ENCODE measurements around the gene MAPK10.

The MAPK10 gene

DNA sequence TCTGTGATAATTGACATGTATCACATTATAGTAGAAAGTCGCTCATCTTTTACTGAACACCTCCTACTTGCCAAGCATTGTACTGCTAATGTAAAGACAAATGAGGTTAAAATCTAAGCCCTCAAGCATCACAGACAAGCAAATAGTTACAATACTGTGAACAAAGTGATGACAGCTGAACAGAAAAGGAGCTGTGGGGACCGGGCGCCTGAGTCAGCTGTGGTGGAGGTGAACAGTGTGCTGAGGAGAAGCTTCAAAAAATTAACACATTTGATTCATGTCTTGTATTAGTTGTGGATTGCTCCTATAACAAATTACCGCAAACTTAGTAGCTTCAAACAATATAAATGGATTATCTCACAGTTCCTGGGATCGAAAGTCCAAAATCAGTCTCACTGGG lies 124.3 kb downstream of the MAPK10 start:
- no peak for TF ChIP-seq POLR2A (IDR thresholded peaks at IDR 0.05; ENCODE audit: low read depth, low read length)
- TF ChIP-seq POLR2AphosphoS5 (IDR thresholded peaks at IDR 0.05; ENCODE audit: low read depth, low read length) = no peak
- no peak for TF ChIP-seq TAF1 (IDR thresholded peaks at IDR 0.05; ENCODE audit: borderline replicate concordance, low read depth, low read length)
- no peak for DNase-seq (ENCODE audit: insufficient read length)
- FAIRE-seq = no peak

DNA sequence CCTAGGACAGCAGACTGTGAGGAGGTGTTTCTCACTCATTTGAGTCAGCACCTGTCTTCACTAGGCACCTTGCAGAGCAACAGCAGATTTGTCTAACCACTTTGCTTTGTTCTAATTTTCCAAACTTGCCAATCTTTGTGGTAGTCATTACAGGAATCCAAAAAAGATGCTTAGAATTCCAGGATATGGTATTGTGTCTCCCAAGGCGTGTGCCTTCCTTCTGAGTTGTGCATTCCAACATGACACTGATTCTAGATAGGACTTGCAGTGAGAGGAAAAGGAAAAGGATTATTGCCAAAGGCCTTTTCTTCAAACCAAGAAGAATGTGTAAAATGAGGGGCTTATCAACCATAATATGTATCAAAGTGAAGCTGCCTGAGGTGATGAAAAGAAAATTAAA lies 126.2 kb downstream of the MAPK10 start:
- DNase-seq (ENCODE audit: insufficient read length) (no peak), FAIRE-seq (no peak)
- TF ChIP-seq POLR2A (IDR thresholded peaks at IDR 0.05; ENCODE audit: low read depth, low read length) (no peak), POLR2AphosphoS5 (IDR thresholded peaks at IDR 0.05; ENCODE audit: low read depth, low read length) (no peak), TAF1 (IDR thresholded peaks at IDR 0.05; ENCODE audit: borderline replicate concordance, low read depth, low read length) (no peak)

DNA sequence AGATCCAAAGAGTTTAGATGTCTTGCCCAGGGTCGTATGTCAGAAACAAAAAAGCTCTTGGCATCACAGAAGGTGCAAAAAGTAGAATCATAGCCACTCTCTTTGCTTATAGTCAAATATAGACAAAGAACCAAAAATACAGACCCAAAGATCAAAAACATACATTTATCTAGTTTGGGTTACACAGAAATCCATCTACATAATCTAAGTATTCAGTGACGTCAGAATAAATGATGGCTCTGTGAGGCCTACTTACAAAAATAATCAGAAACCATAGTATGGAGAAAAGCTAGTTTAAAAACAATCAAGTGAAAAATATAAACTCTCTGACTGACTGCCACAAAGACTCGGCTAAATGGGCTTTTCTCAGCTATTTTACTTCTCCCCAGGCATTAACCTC lies 126.8 kb downstream of the MAPK10 start:
- FAIRE-seq = no peak
- no peak for TF ChIP-seq POLR2A (IDR thresholded peaks at IDR 0.05; ENCODE audit: low read depth, low read length)
- TF ChIP-seq POLR2AphosphoS5 (IDR thresholded peaks at IDR 0.05; ENCODE audit: low read depth, low read length) = no peak
- TF ChIP-seq TAF1 (IDR thresholded peaks at IDR 0.05; ENCODE audit: borderline replicate concordance, low read depth, low read length) = no peak

DNA sequence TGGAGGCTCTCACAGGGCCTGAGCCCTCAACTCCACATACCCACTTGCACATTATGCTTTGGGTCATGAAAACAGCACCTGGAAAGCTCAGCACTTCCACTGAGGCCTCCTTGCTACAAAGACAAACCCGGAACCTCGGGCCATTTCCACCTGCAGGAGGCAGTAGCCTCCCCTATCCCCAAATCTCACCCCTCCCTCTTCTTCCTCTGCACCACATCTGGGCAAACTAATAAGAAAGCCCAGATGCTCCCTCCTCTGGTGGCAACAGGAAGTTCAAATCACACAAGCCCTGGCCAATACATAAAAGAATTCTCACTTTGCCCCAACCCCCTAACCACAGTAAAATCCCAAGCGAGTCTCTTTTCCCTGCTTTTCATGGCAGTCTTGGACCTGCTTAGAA lies 136.4 kb downstream of the MAPK10 start:
- TF ChIP-seq POLR2A (IDR thresholded peaks at IDR 0.05; ENCODE audit: low read depth, low read length) (no peak), POLR2AphosphoS5 (IDR thresholded peaks at IDR 0.05; ENCODE audit: low read depth, low read length) (no peak), TAF1 (IDR thresholded peaks at IDR 0.05; ENCODE audit: borderline replicate concordance, low read depth, low read length) (no peak)
- FAIRE-seq (no peak), DNase-seq (ENCODE audit: insufficient read length) (no peak)

More for the DNA sequence above, 126.8 kb downstream of the MAPK10 start:
- no peak for DNase-seq (ENCODE audit: insufficient read length)

DNA sequence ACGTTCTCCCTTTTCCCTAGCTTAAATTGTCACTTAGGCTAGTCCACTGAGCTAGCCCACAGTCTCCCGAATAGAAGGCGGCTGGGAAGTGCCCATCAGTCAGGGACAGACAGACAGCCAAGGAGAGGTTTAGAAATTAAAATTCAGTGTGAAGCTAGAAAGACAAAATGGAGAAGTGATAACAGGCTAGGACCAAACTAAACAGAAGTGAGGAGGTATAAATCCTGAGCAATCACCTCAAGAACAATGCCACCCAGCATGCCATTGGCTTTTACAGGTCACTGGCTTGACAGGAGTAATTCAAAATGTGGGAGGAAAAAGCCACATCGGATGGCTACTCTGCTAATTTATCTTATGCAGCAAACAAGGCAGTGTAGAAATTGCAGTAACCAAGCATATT lies 138.9 kb downstream of the MAPK10 start:
- DNase-seq (ENCODE audit: insufficient read length) (no peak), FAIRE-seq (no peak)
- TF ChIP-seq POLR2AphosphoS5 (IDR thresholded peaks at IDR 0.05; ENCODE audit: low read depth, low read length) (no peak), POLR2A (IDR thresholded peaks at IDR 0.05; ENCODE audit: low read depth, low read length) (no peak), TAF1 (IDR thresholded peaks at IDR 0.05; ENCODE audit: borderline replicate concordance, low read depth, low read length) (no peak)

DNA sequence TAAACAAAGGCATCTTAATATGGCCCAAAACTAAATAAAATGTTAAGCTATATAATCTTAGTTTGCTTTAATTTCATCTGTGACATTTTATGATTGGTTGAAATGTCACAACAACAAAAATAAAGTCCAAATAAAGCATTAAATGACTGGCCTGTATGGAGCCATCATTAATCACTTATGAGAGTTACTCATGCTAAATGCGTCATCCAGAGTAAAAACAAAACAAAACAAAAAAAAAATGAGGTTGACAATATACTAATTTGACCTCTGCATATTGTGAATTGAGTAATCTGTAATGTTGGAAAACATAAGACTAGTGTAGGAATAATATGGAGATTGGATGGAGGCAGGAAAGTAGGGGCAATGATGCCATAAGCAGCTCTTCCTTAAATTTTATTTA lies 139.7 kb downstream of the MAPK10 start:
- TF ChIP-seq POLR2A (IDR thresholded peaks at IDR 0.05; ENCODE audit: low read depth, low read length) = no peak
- FAIRE-seq = no peak
- DNase-seq (ENCODE audit: insufficient read length) = no peak

DNA sequence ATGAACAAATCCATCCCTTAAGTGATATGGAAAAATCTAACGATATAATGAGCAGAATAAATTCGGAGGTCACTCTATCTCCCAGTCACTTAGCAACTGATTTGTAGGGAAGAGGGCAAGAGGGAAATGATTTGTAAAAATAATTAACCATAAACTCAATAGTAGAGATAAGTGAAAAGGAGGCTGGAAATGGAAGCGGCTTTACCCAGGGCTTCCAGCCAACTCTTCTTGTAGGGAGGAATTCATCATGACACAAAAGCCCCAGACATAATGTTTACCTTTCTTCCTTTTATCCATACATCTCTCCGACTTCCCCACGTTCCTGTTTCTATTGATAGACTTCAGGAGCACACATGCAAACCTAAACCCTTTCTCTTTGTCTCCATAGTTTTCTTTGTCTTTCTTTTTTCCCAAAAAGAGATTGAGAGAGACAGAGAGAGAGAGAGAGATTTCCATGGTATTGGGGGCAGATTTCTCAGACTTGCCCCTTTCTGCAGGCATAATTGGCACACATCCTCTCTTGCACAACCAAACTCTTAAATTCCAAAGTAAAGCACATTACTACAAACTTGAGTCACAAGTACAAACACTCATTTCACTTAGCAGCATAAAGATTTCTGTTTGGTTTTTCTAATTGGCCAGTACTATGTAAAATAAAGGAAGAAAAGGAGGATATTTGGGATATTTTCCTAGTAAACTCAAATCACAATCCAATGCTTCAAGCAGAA lies 140.9 kb downstream of the MAPK10 start:
- FAIRE-seq (no peak), DNase-seq (ENCODE audit: insufficient read length) (no peak)
- no peak for TF ChIP-seq TAF1 (IDR thresholded peaks at IDR 0.05; ENCODE audit: borderline replicate concordance, low read depth, low read length)

DNA sequence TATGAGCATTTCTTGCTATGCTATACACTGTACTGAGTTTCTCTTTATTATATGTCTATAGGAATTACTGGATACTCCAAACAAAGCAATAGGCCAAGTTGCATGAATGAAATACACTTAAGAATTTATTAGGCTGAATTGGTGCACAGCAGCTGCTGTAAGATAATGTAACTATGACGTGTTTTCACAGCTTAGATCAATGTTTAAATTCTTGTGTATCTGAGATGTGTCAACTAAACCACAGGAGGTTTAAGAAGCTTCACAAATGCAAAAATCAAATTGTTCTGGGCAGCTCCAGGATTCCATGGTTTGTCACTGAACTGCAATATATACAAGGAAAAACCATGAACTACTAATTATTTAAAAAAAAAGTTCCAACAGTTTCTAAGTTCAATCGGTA lies 156.7 kb downstream of the MAPK10 start:
- TF ChIP-seq POLR2A (IDR thresholded peaks at IDR 0.05; ENCODE audit: low read depth, low read length) (no peak), TAF1 (IDR thresholded peaks at IDR 0.05; ENCODE audit: borderline replicate concordance, low read depth, low read length) (no peak), POLR2AphosphoS5 (IDR thresholded peaks at IDR 0.05; ENCODE audit: low read depth, low read length) (no peak)
- no peak for DNase-seq (ENCODE audit: insufficient read length)
- no peak for FAIRE-seq

DNA sequence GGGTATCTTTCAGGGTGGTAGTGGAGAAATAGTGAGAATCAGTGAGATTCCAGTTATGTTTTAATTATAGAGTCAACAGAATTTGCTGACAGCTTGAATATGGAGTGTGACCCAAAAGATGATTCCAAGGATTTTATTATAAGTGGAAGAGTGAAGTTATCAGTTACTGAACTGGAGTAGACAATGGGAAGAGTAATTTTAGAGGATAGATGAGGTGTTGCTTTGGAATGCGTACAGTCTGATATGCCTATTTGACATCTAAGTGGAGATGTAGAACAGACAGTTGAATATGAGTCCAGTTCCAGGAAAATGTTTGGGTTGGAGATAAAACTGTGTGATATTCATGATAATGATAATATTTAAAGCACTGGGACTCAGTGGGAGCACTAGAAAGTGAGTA lies 174.2 kb downstream of the MAPK10 start:
- no peak for TF ChIP-seq TAF1 (IDR thresholded peaks at IDR 0.05; ENCODE audit: borderline replicate concordance, low read depth, low read length)
- no peak for TF ChIP-seq POLR2AphosphoS5 (IDR thresholded peaks at IDR 0.05; ENCODE audit: low read depth, low read length)
- no peak for TF ChIP-seq POLR2A (IDR thresholded peaks at IDR 0.05; ENCODE audit: low read depth, low read length)
- DNase-seq (ENCODE audit: insufficient read length) = no peak
- no peak for FAIRE-seq

DNA sequence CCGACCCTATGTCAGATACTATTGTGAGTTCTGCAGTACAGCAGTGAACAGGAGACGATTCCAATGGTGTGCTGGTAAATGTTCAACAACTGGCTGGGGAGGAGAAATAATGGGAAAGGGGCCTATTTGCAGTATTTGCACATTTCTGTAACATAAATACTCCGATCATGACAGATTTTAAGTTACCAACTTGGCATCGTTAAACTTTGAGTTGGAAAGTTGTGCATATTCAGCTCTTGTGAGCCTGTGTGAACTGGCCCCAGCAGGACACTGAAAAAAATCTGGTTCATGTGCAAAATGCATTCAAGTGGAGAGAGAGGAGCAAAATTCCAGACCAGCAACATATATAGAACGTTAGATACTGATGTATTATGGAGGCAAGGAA lies 175.0 kb downstream of the MAPK10 start:
- FAIRE-seq (no peak), DNase-seq (ENCODE audit: insufficient read length) (no peak)
- TF ChIP-seq POLR2AphosphoS5 (IDR thresholded peaks at IDR 0.05; ENCODE audit: low read depth, low read length) = no peak
- no peak for TF ChIP-seq TAF1 (IDR thresholded peaks at IDR 0.05; ENCODE audit: borderline replicate concordance, low read depth, low read length)
- no peak for TF ChIP-seq POLR2A (IDR thresholded peaks at IDR 0.05; ENCODE audit: low read depth, low read length)

DNA sequence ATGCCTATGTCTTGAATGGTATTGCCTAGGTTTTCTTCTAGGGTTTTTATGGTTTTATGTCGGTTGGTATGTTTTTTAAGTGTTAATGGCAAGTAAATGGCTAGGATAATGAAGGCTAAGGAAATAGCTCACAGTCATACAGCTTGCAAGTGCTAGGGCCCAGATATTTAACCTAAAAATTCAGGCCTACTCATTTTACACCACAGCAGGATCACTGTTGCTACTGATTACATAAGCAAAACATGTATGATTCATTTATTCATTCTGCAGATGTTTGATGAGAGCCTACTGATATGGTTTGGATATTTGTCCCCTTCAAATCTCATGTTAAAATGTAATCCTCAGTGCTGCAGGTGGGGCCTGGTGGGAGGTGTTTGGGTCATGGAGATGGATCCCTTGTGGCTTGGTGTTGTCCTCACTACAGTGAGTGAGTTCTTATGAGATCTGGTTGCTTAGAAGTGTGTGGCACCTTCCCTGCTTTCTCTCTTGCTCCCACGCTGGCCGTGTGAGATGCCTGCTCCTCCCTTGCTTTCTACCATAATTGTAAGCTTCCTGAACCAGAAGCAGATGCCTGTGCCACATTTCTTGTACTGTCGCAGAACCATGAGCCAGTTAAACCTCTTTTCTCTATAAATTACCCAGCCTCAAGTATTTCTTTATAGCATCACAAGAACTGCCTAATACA lies 175.5 kb downstream of the MAPK10 start:
- TF ChIP-seq TAF1 (IDR thresholded peaks at IDR 0.05; ENCODE audit: borderline replicate concordance, low read depth, low read length) = no peak
- TF ChIP-seq POLR2AphosphoS5 (IDR thresholded peaks at IDR 0.05; ENCODE audit: low read depth, low read length) = no peak
- no peak for TF ChIP-seq POLR2A (IDR thresholded peaks at IDR 0.05; ENCODE audit: low read depth, low read length)
- FAIRE-seq = no peak
- no peak for DNase-seq (ENCODE audit: insufficient read length)

DNA sequence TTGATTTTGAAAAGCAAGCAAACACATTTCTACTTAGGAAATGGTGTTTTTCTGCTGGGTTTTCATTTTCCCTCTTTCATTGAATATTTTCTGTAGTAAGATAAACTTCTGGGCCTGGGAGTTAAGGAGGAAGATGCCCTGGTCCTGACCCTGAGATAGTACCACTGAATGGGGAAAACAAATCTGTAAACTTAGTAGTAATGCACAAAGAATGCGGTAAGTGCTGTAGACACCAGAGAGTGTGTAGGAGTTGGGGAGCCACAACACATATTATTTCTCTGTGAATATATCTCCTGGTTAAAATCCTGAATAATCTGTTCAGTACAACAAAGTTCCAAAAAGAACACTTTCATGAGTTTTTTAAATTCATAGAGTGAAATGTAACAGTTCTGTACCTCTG lies 178.3 kb downstream of the MAPK10 start:
- no peak for DNase-seq (ENCODE audit: insufficient read length)
- FAIRE-seq = no peak
- no peak for TF ChIP-seq POLR2AphosphoS5 (IDR thresholded peaks at IDR 0.05; ENCODE audit: low read depth, low read length)
- TF ChIP-seq POLR2A (IDR thresholded peaks at IDR 0.05; ENCODE audit: low read depth, low read length) = no peak
- TF ChIP-seq TAF1 (IDR thresholded peaks at IDR 0.05; ENCODE audit: borderline replicate concordance, low read depth, low read length) = no peak

Measured in GM12892 (cell line).